Astrocyte (in vitro differentiated cells and primary cell): ENCODE measurements around the gene BPI. TPM values are rescaled to one million over a fixed set of nuclear protein-coding genes. Genes with fewer than 3 reads are reported as not detected.

Experiments
- DNase-seq: peaks from one replicate; pipeline ENCODE4 v3.0.0-alpha.2; 2010; ENCODE audit warnings: low read depth
- FAIRE-seq: peaks from 2 replicates; lab custom pipeline; 2011; peaks lifted over from hg19 to GRCh38; lab: Jason Lieb, UNC
- H2AFZ ChIP-seq: 2 replicates; pipeline ENCODE4 v1.6.0; 2012; ENCODE audit warnings: low read depth, low read length, inconsistent platforms
- H3K27ac ChIP-seq: 2 replicates; pipeline ENCODE4 v1.5.1; 2011; ENCODE audit warnings: low read depth, low read length, inconsistent platforms
- H3K27me3 ChIP-seq: 2 replicates; pipeline ENCODE4 v1.6.0; 2011; ENCODE audit warnings: low read length, inconsistent platforms; ENCODE audit not compliant: insufficient read depth
- H3K36me3 ChIP-seq: 2 replicates; pipeline ENCODE4 v1.5.1; 2011; ENCODE audit warnings: low read length, inconsistent platforms; ENCODE audit not compliant: insufficient read depth
- H3K4me1 ChIP-seq: 2 replicates; pipeline ENCODE4 v1.5.1; 2011; ENCODE audit warnings: low read length, inconsistent platforms; ENCODE audit not compliant: insufficient read depth
- H3K4me2 ChIP-seq: 2 replicates; pipeline ENCODE4 v1.6.0; 2012; ENCODE audit warnings: low read length, inconsistent platforms
- H3K4me3 ChIP-seq: 2 replicates; pipeline ENCODE4 v1.5.1; 2011; ENCODE audit warnings: low read depth, mild to moderate bottlenecking, low read length, inconsistent platforms; ENCODE audit not compliant: insufficient read depth
- H3K79me2 ChIP-seq: 2 replicates; pipeline ENCODE4 v1.6.0; 2012; ENCODE audit warnings: mild to moderate bottlenecking, low read length, inconsistent platforms; ENCODE audit not compliant: insufficient read depth
- H3K9ac ChIP-seq: 2 replicates; pipeline ENCODE4 v1.6.0; 2012; ENCODE audit warnings: mild to moderate bottlenecking, low read length, inconsistent platforms
- H3K9me3 ChIP-seq: 2 replicates; pipeline ENCODE4 v1.5.1; 2012; ENCODE audit warnings: low read depth, mild to moderate bottlenecking, low read length, inconsistent platforms; ENCODE audit not compliant: insufficient read depth
- H4K20me1 ChIP-seq: 2 replicates; pipeline ENCODE4 v1.6.0; 2012; ENCODE audit warnings: low read length, inconsistent platforms; ENCODE audit not compliant: insufficient read depth
- H3K27ac Mint-ChIP-seq: one replicate; pipeline ENCODE4 v1.8.0; 2021; ENCODE audit warnings: mild to moderate bottlenecking, mixed read lengths; ENCODE audit not compliant: unreplicated experiment
- H3K27me3 Mint-ChIP-seq: one replicate; pipeline ENCODE4 v1.8.0; 2021; ENCODE audit warnings: low read depth, mixed read lengths; ENCODE audit not compliant: unreplicated experiment
- H3K36me3 Mint-ChIP-seq: one replicate; pipeline ENCODE4 v1.8.0; 2021; ENCODE audit warnings: low read depth, mixed read lengths; ENCODE audit not compliant: unreplicated experiment
- H3K4me1 Mint-ChIP-seq: one replicate; pipeline ENCODE4 v1.8.0; 2021; ENCODE audit warnings: low read depth, mixed read lengths; ENCODE audit not compliant: unreplicated experiment
- H3K4me3 Mint-ChIP-seq: one replicate; pipeline ENCODE4 v1.8.0; 2021; ENCODE audit warnings: mild to moderate bottlenecking, moderate library complexity, mixed read lengths; ENCODE audit not compliant: unreplicated experiment
- H3K9me3 Mint-ChIP-seq: one replicate; pipeline ENCODE4 v1.8.0; 2021; ENCODE audit warnings: mild to moderate bottlenecking, mixed read lengths; ENCODE audit not compliant: unreplicated experiment
- EZH2 ChIP-seq: IDR thresholded peaks from 2 replicates; pipeline ENCODE4 v1.6.1; 2012; ENCODE audit warnings: mild to moderate bottlenecking, low read length, inconsistent platforms; ENCODE audit not compliant: insufficient read depth
- total RNA-seq: library from RNA; stranded (reverse); gene quantifications from 2 replicates; pipeline ENCODE4 v1.2.1, GENCODE V29; 2021
- TF ChIP-seq, protein P1 (sequence below): IDR thresholded peaks from 2 replicates; pipeline ENCODE4 v1.5.1; 2011; ENCODE audit warnings: low read depth, mild to moderate bottlenecking, inconsistent platforms, low read length, moderate library complexity; ENCODE audit not compliant: insufficient read depth

Gene BPI
- total RNA-seq, 1 donor from 2014 or later: not detected

DNA sequence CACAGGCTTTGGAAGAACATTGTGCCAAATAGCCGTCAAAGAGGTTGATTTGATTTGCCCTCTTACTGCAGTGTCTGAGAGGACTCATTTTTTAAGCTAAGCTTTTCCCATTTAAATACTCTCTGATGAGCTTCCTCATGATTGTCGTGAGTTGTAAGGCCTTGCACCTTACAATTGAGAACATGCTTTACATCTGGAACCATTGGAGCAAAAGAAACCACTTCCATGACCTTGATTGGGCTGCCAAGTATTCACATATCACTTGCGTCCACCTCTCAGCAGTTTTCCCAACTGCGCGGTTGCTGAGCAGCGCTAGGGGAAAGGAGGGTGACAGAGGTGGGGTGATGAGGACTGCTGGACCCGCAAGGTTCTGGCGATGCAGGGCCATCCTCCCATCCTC, 30.1 kb downstream of the BPI start:
- no peaks in the 10 kb centered on the region for H4K20me1 ChIP-seq
- Mint-ChIP-seq H3K9me3 (peaks cover 10% of the 10 kb centered on the region), H3K27me3 (peaks cover 50% of the 10 kb centered on the region), H3K27ac (no peak overlapping the region), H3K4me1 (no peaks in the 10 kb centered on the region), H3K36me3 (peaks cover 2% of the 10 kb centered on the region), H3K4me3 (no peak overlapping the region)
- no peak overlapping the region for H3K4me3 ChIP-seq
- H3K9ac ChIP-seq: no peak overlapping the region
- no peaks in the 10 kb centered on the region for H3K36me3 ChIP-seq
- no peaks in the 10 kb centered on the region for H3K4me1 ChIP-seq
- H3K4me2 ChIP-seq: no peak overlapping the region
- H3K27ac ChIP-seq: no peak overlapping the region
- H2AFZ ChIP-seq: no peak overlapping the region
- TF ChIP-seq, protein P1, sequence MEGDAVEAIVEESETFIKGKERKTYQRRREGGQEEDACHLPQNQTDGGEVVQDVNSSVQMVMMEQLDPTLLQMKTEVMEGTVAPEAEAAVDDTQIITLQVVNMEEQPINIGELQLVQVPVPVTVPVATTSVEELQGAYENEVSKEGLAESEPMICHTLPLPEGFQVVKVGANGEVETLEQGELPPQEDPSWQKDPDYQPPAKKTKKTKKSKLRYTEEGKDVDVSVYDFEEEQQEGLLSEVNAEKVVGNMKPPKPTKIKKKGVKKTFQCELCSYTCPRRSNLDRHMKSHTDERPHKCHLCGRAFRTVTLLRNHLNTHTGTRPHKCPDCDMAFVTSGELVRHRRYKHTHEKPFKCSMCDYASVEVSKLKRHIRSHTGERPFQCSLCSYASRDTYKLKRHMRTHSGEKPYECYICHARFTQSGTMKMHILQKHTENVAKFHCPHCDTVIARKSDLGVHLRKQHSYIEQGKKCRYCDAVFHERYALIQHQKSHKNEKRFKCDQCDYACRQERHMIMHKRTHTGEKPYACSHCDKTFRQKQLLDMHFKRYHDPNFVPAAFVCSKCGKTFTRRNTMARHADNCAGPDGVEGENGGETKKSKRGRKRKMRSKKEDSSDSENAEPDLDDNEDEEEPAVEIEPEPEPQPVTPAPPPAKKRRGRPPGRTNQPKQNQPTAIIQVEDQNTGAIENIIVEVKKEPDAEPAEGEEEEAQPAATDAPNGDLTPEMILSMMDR: no peak
- no peak for TF ChIP-seq EZH2
- FAIRE-seq (no peak), DNase-seq (peak; percentile 73)
- H3K27me3 ChIP-seq: peaks cover 22% of the 10 kb centered on the region
- peaks cover 7% of the 10 kb centered on the region for H3K9me3 ChIP-seq
- H3K79me2 ChIP-seq: no peaks in the 10 kb centered on the region

DNA sequence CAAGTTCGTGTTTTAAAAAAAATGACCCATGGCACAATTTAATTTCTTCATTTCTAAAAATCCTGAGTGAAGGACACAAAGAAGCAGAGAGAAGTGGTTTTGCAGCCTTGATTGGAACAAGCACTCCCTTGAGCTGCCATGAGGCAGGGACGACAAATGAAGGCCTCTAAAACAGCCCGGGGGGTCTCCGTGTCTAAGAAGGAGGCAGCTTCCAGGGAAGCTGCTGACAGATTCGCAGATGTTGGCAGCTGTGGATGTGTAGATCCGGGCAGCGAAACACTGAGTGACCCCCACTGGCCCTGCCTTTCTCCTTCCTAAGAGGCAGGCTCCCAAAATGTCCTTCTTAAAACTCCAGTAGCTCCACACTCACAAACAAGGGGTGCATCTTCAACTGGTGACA, 32.8 kb downstream of the BPI start:
- no peak overlapping the region for H3K4me3 ChIP-seq
- H2AFZ ChIP-seq: no peak overlapping the region
- no peaks in the 10 kb centered on the region for H3K4me1 ChIP-seq
- H3K4me2 ChIP-seq: no peak overlapping the region
- peaks cover 7% of the 10 kb centered on the region for H3K9me3 ChIP-seq
- TF ChIP-seq EZH2: no peak
- TF ChIP-seq, protein P1: no peak
- no peak overlapping the region for H3K4me3 Mint-ChIP-seq
- no peaks in the 10 kb centered on the region for H3K4me1 Mint-ChIP-seq
- peaks cover 22% of the 10 kb centered on the region for H3K27me3 ChIP-seq
- no peaks in the 10 kb centered on the region for H3K36me3 ChIP-seq
- H3K27ac Mint-ChIP-seq: no peak overlapping the region
- H4K20me1 ChIP-seq: no peaks in the 10 kb centered on the region
- H3K9me3 Mint-ChIP-seq: peaks cover 10% of the 10 kb centered on the region
- H3K27ac ChIP-seq: no peak overlapping the region
- no peak overlapping the region for H3K9ac ChIP-seq
- H3K36me3 Mint-ChIP-seq: peaks cover 2% of the 10 kb centered on the region
- no peaks in the 10 kb centered on the region for H3K79me2 ChIP-seq
- FAIRE-seq: no peak
- no peak for DNase-seq
- peaks cover 42% of the 10 kb centered on the region for H3K27me3 Mint-ChIP-seq

DNA sequence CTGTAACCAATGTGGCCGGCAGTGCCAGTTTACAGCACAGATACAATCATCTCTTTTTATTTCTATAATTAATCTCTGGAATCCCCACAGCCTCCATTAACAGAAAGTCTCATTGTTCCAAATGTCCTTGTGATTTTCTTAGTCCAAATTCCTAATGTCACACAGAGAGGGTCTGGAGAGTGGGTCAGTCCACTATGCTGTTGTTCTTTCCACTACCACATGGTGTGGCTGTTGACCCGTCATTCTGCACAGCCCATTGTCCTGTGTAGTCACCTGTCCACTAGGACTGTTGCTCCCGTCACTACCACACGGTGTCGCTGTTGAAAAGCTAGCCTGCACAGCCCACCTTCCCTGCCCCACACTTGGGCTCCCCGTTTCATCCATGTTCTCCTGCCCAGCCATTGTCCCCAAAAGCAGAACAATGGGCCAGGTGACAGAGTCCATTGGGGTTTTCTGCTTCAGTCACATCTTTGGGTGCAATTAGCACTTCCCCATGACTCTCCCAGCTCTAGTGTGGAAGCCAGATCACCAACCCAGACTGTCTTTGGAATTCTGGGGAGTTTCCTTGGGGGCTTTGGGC, 33.7 kb downstream of the BPI start:
- Histone ChIP-seq H3K79me2 (no peaks in the 10 kb centered on the region), H3K36me3 (no peaks in the 10 kb centered on the region), H3K4me1 (no peaks in the 10 kb centered on the region), H3K4me3 (no peak overlapping the region), H3K9me3 (peaks cover 7% of the 10 kb centered on the region), H3K9ac (no peak overlapping the region), H3K27ac (no peak overlapping the region), H2AFZ (no peak overlapping the region), H4K20me1 (no peaks in the 10 kb centered on the region), H3K27me3 (peaks cover 19% of the 10 kb centered on the region), H3K4me2 (no peak overlapping the region)
- Mint-ChIP-seq H3K27ac (no peak overlapping the region), H3K4me1 (no peaks in the 10 kb centered on the region), H3K27me3 (peaks cover 42% of the 10 kb centered on the region), H3K9me3 (peaks cover 10% of the 10 kb centered on the region), H3K4me3 (no peak overlapping the region), H3K36me3 (peaks cover 2% of the 10 kb centered on the region)
- DNase-seq (no peak), FAIRE-seq (no peak)
- TF ChIP-seq EZH2: no peak
- TF ChIP-seq, protein P1: peak; percentile 38
